ENCODE measurements around the gene KATNAL1. TPM values are rescaled to one million over a fixed set of nuclear protein-coding genes. Genes with fewer than 3 reads are reported as not detected.

Gene KATNAL1
- polyA plus RNA-seq, 1 donor (not counting 4 experiments of a cell fraction or from before 2014, with no cell fraction given): 10.1 TPM

- FAIRE-seq (no peak), DNase-seq (ENCODE audit: low read depth, low spot score) (no peak)
- Histone ChIP-seq H3K79me2 (ENCODE audit: control insufficient read depth, insufficient read depth, low read length) (no peaks in the 10 kb centered on the region), H3K4me2 (ENCODE audit: control insufficient read depth, extremely low read depth, insufficient read depth, low read depth, low read length) (no peak overlapping the region), H3K4me1 (ENCODE audit: control insufficient read depth, extremely low read depth, insufficient read depth, low read length) (no peaks in the 10 kb centered on the region), H3K27me3 (ENCODE audit: control insufficient read depth, extremely low read depth, insufficient read depth, low read length) (no peaks in the 10 kb centered on the region), H3K9ac (ENCODE audit: control insufficient read depth, extremely low read depth, insufficient read depth, low read length) (no peak overlapping the region), H3K4me3 (ENCODE audit: control insufficient read depth in 2 of 3, extremely low read depth in 1 of 3, insufficient read depth in 2 of 3, low read depth in 1 of 3, low read length in 3 of 3) (no peak overlapping the region), H2AFZ (ENCODE audit: control insufficient read depth, low read length) (no peak overlapping the region), H4K20me1 (ENCODE audit: control insufficient read depth, extremely low read depth, insufficient read depth, low read length) (no peaks in the 10 kb centered on the region), H3K36me3 (ENCODE audit: control insufficient read depth in 2 of 2, extremely low read depth in 1 of 2, insufficient read depth in 2 of 2, low read length in 2 of 2) (no peaks in the 10 kb centered on the region), H3K27ac (ENCODE audit: control insufficient read depth, insufficient read depth, low read length) (no peak overlapping the region), H3K9me3 (ENCODE audit: control insufficient read depth, low read depth, low read length) (no peaks in the 10 kb centered on the region), H3K9me1 (ENCODE audit: control insufficient read depth, extremely low read depth, insufficient read depth, low read length) (no peaks in the 10 kb centered on the region)
- TF ChIP-seq EZH2 (IDR thresholded peaks at IDR 0.05; ENCODE audit: low read length) (no peak), CTCF (optimal IDR thresholded peaks at IDR 0.05 in 1 of 3, IDR thresholded peaks at IDR 0.05 in 1 of 3, conservative IDR thresholded peaks at IDR 0.05 in 1 of 3; ENCODE audit: extremely low read depth in 1 of 3, insufficient read depth in 2 of 3, low read length in 3 of 3) (no peak)
- dilution Hi-C loops (cut with MboI; ENCODE audit: extremely low pct_ligation_motif_present, low sequenced_read_pairs): no loop called here
These were observed 120.5 kb downstream of the KATNAL1 start for GRCh38 chr13:30186634-30187415.

- Histone ChIP-seq H3K4me3 (ENCODE audit: control insufficient read depth in 2 of 3, extremely low read depth in 1 of 3, insufficient read depth in 2 of 3, low read depth in 1 of 3, low read length in 3 of 3) (no peak overlapping the region), H4K20me1 (ENCODE audit: control insufficient read depth, extremely low read depth, insufficient read depth, low read length) (no peaks in the 10 kb centered on the region), H2AFZ (ENCODE audit: control insufficient read depth, low read length) (no peak overlapping the region), H3K9me3 (ENCODE audit: control insufficient read depth, low read depth, low read length) (no peaks in the 10 kb centered on the region), H3K79me2 (ENCODE audit: control insufficient read depth, insufficient read depth, low read length) (no peaks in the 10 kb centered on the region), H3K36me3 (ENCODE audit: control insufficient read depth in 2 of 2, extremely low read depth in 1 of 2, insufficient read depth in 2 of 2, low read length in 2 of 2) (no peaks in the 10 kb centered on the region), H3K9me1 (ENCODE audit: control insufficient read depth, extremely low read depth, insufficient read depth, low read length) (no peaks in the 10 kb centered on the region), H3K27ac (ENCODE audit: control insufficient read depth, insufficient read depth, low read length) (no peak overlapping the region), H3K9ac (ENCODE audit: control insufficient read depth, extremely low read depth, insufficient read depth, low read length) (no peak overlapping the region), H3K4me2 (ENCODE audit: control insufficient read depth, extremely low read depth, insufficient read depth, low read depth, low read length) (no peak overlapping the region), H3K4me1 (ENCODE audit: control insufficient read depth, extremely low read depth, insufficient read depth, low read length) (no peaks in the 10 kb centered on the region), H3K27me3 (ENCODE audit: control insufficient read depth, extremely low read depth, insufficient read depth, low read length) (no peaks in the 10 kb centered on the region)
- TF ChIP-seq CTCF (optimal IDR thresholded peaks at IDR 0.05 in 1 of 3, IDR thresholded peaks at IDR 0.05 in 1 of 3, conservative IDR thresholded peaks at IDR 0.05 in 1 of 3; ENCODE audit: extremely low read depth in 1 of 3, insufficient read depth in 2 of 3, low read length in 3 of 3) (no peak), EZH2 (IDR thresholded peaks at IDR 0.05; ENCODE audit: low read length) (no peak)
- DNase-seq (ENCODE audit: low read depth, low spot score) (no peak), FAIRE-seq (no peak)
- dilution Hi-C loops (cut with MboI; ENCODE audit: extremely low pct_ligation_motif_present, low sequenced_read_pairs): no loop called here
These were observed 125.3 kb downstream of the KATNAL1 start for GRCh38 chr13:30181888-30182651.
